ENCODE measurements around the gene HACL1. TPM values are rescaled to one million over a fixed set of nuclear protein-coding genes. Genes with fewer than 3 reads are reported as not detected.

The HACL1 gene
- total RNA-seq, 1 experiment from 2014 or later, result 28.7 TPM

- intact Hi-C loops (cut with micrococcal nuclease; ENCODE audit: unreplicated experiment), result loop anchor here (2.0 to 10.0 kb wide), 3 partner anchors 35 to 607 kb away; partner anchors contain the start of genes ANKRD28, BTD and HACL1
- H3K79me2 ChIP-seq (ENCODE audit: low read depth), result no peaks in the 10 kb centered on the region; the same call in 1 of the 2 replicates
- peaks cover 48% of the 10 kb centered on the region for H3F3A ChIP-seq (ENCODE audit: insufficient read depth, low read depth)
- DNase-seq, result no peak
- H3K9me3 ChIP-seq (ENCODE audit: insufficient read depth, low read depth), result no peaks in the 10 kb centered on the region; the same call in 1 of the 2 replicates
- no peaks in the 10 kb centered on the region for H3K27me3 ChIP-seq (ENCODE audit: insufficient read depth, low read depth)
- ChIA-PET CTCF (interaction anchor here (0.6 kb wide), 1 partner anchor 611 kb away, joined by 15 read pairs; no protein-coding TSS in a partner anchor), POLR2A (ENCODE audit: unreplicated experiment) (no interaction called here)
- H3K4me1 ChIP-seq (replicated peaks; ENCODE audit: insufficient read depth), result peaks cover 69% of the 10 kb centered on the region
- H3K4me2 ChIP-seq, result peak overlapping the region; percentile 84
- TF ChIP-seq EZH2 (IDR thresholded peaks at IDR 0.05; ENCODE audit: low read depth), result no peak
- no peak for TF ChIP-seq CTCF (conservative IDR thresholded peaks at IDR 0.05)
- H2AFZ ChIP-seq, result no peak overlapping the region
- no peaks in the 10 kb centered on the region for H4K20me1 ChIP-seq (ENCODE audit: insufficient read depth)
- H3K27ac ChIP-seq, result peak overlapping the region; percentile 95
- BruUV-seq (replicated peaks), result TSS peak; percentile 51
- no peaks in the 10 kb centered on the region for H3K9me2 ChIP-seq (ENCODE audit: insufficient read depth)
- no peak overlapping the region for H3K4me3 ChIP-seq
- no peaks in the 10 kb centered on the region for H3K36me3 ChIP-seq (ENCODE audit: low read depth)
Observed at GRCh38 chr3:15637131-15637951, 36.0 kb upstream of the HACL1 start.

GRCh38 chr3:15636028-15636709 is 34.8 kb upstream of the HACL1 start:
- H3K9me3 ChIP-seq (ENCODE audit: insufficient read depth, low read depth), result no peaks in the 10 kb centered on the region; the same call in 1 of the 2 replicates
- TF ChIP-seq CTCF (conservative IDR thresholded peaks at IDR 0.05) (no peak), EZH2 (IDR thresholded peaks at IDR 0.05; ENCODE audit: low read depth) (no peak)
- H2AFZ ChIP-seq, result peak overlapping the region; percentile 84
- peak overlapping the region; percentile 84 for H3K4me2 ChIP-seq
- no TSS peak for BruUV-seq (replicated peaks)
- no peaks in the 10 kb centered on the region for H4K20me1 ChIP-seq (ENCODE audit: insufficient read depth)
- no peaks in the 10 kb centered on the region for H3K36me3 ChIP-seq (ENCODE audit: low read depth)
- peak overlapping the region; percentile 95 for H3K27ac ChIP-seq
- H3K79me2 ChIP-seq (ENCODE audit: low read depth), result no peaks in the 10 kb centered on the region; the same call in 1 of the 2 replicates
- peaks cover 54% of the 10 kb centered on the region for H3F3A ChIP-seq (ENCODE audit: insufficient read depth, low read depth)
- H3K9me2 ChIP-seq (ENCODE audit: insufficient read depth), result no peaks in the 10 kb centered on the region
- no peaks in the 10 kb centered on the region for H3K27me3 ChIP-seq (ENCODE audit: insufficient read depth, low read depth)
- ChIA-PET POLR2A (ENCODE audit: unreplicated experiment) (interaction anchor here (0.6 kb wide), 1 partner anchor 161 kb away, joined by 23 read pairs; no protein-coding TSS in a partner anchor), CTCF (interaction anchor here (0.9 kb wide), 1 partner anchor 11 kb away, joined by 3 read pairs; no protein-coding TSS in a partner anchor)
- peak; percentile 70 to 93 for DNase-seq
- intact Hi-C loops (cut with micrococcal nuclease; ENCODE audit: unreplicated experiment), result loop anchor here (1.0 to 10.0 kb wide), 4 partner anchors 10 to 609 kb away; partner anchors contain the start of genes ANKRD28, BTD and HACL1
- peaks cover 81% of the 10 kb centered on the region for H3K4me1 ChIP-seq (replicated peaks; ENCODE audit: insufficient read depth)
- H3K4me3 ChIP-seq, result peak overlapping the region; percentile 46; the same call in 1 of the 2 replicates

- peak overlapping the region; percentile 95 for H3K27ac ChIP-seq
- H2AFZ ChIP-seq, result no peak overlapping the region
- no peaks in the 10 kb centered on the region; the same call in 1 of the 2 replicates for H3K79me2 ChIP-seq (ENCODE audit: low read depth)
- TF ChIP-seq EZH2 (IDR thresholded peaks at IDR 0.05; ENCODE audit: low read depth) (no peak), CTCF (conservative IDR thresholded peaks at IDR 0.05) (no peak)
- DNase-seq, result no peak
- H3K4me1 ChIP-seq (replicated peaks; ENCODE audit: insufficient read depth), result peaks cover 91% of the 10 kb centered on the region
- no peaks in the 10 kb centered on the region for H3K9me2 ChIP-seq (ENCODE audit: insufficient read depth)
- no peaks in the 10 kb centered on the region for H3K27me3 ChIP-seq (ENCODE audit: insufficient read depth, low read depth)
- intact Hi-C loops (cut with micrococcal nuclease; ENCODE audit: unreplicated experiment), result loop anchor here (2.0 to 10.0 kb wide), 3 partner anchors 33 to 610 kb away; partner anchors contain the start of genes BTD and HACL1
- no peaks in the 10 kb centered on the region; the same call in 1 of the 2 replicates for H3K9me3 ChIP-seq (ENCODE audit: insufficient read depth, low read depth)
- POLR2A ChIA-PET (ENCODE audit: unreplicated experiment), result no interaction called here
- H3K36me3 ChIP-seq (ENCODE audit: low read depth), result no peaks in the 10 kb centered on the region
- BruUV-seq (replicated peaks), result no TSS peak
- CTCF ChIA-PET, result interaction anchor here (0.9 kb wide), 1 partner anchor 12 kb away, joined by 3 read pairs; no protein-coding TSS in a partner anchor
- peaks cover 61% of the 10 kb centered on the region for H3F3A ChIP-seq (ENCODE audit: insufficient read depth, low read depth)
- peak overlapping the region; percentile 46; the same call in 1 of the 2 replicates for H3K4me3 ChIP-seq
- no peaks in the 10 kb centered on the region for H4K20me1 ChIP-seq (ENCODE audit: insufficient read depth)
- peak overlapping the region; percentile 84 for H3K4me2 ChIP-seq
Observed at GRCh38 chr3:15635121-15635661, 33.8 kb upstream of the HACL1 start.

Data from PC-9 (cell line).